Measurements from ENCODE around the gene RMRP. TPM values are rescaled to one million over a fixed set of nuclear protein-coding genes. Genes with fewer than 3 reads are reported as not detected.

Gene RMRP
- total RNA-seq, 1 donor from 2014 or later: 14,337 TPM

DNA sequence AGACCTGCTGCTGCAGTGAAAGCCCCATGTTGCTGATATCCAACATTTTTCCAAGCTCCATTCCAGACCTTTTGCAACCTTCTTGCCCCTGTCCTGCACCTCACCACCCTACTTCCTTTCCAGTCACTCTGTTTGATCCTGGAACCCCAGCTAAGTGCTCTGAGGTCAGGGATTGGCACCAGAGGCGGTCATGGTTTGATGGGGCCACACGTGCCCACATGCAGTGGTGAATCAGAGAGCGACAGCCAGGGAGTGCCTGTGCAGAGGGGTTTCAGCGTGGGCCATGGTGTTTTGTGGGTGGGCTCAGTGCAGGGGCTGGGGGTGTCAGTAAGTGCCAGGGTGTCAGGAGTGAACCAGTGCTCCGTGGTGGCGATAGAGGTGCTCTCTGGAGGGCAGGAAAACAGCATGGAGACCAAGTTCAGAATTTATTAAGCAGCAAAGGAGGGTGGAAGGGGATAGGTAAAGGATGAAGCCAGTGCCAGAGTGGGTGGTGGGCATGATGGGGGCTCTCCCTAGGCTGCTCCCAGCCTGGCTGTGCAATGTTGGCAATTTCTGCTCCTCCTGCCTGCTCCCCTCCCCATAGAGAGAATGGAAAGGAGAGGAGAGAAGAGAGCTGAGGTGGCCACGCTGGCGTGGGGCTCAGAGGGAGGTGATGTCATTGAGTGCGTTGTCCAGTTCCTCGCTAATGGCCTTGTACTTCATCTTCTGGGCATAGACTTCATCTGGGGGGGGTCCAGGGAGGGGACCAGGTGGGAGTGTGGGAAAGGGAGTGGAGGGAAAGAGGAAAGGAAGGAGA is 24.9 kb upstream of the RMRP start:
- Mint-ChIP-seq H3K27me3 (ENCODE audit: unreplicated experiment) (no peaks in the 10 kb centered on the region), H3K4me3 (ENCODE audit: unreplicated experiment) (no peak overlapping the region), H3K9me3 (ENCODE audit: unreplicated experiment) (no peaks in the 10 kb centered on the region), H3K4me1 (ENCODE audit: unreplicated experiment) (peaks cover 84% of the 10 kb centered on the region), H3K36me3 (ENCODE audit: unreplicated experiment) (peaks cover 32% of the 10 kb centered on the region), H3K27ac (ENCODE audit: unreplicated experiment) (peak overlapping the region; percentile 54)
- no peak for DNase-seq (ENCODE audit: extremely low spot score, unreplicated experiment)
- TF ChIP-seq, protein P1, sequence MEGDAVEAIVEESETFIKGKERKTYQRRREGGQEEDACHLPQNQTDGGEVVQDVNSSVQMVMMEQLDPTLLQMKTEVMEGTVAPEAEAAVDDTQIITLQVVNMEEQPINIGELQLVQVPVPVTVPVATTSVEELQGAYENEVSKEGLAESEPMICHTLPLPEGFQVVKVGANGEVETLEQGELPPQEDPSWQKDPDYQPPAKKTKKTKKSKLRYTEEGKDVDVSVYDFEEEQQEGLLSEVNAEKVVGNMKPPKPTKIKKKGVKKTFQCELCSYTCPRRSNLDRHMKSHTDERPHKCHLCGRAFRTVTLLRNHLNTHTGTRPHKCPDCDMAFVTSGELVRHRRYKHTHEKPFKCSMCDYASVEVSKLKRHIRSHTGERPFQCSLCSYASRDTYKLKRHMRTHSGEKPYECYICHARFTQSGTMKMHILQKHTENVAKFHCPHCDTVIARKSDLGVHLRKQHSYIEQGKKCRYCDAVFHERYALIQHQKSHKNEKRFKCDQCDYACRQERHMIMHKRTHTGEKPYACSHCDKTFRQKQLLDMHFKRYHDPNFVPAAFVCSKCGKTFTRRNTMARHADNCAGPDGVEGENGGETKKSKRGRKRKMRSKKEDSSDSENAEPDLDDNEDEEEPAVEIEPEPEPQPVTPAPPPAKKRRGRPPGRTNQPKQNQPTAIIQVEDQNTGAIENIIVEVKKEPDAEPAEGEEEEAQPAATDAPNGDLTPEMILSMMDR (IDR thresholded peaks at IDR 0.05): no peak

DNA sequence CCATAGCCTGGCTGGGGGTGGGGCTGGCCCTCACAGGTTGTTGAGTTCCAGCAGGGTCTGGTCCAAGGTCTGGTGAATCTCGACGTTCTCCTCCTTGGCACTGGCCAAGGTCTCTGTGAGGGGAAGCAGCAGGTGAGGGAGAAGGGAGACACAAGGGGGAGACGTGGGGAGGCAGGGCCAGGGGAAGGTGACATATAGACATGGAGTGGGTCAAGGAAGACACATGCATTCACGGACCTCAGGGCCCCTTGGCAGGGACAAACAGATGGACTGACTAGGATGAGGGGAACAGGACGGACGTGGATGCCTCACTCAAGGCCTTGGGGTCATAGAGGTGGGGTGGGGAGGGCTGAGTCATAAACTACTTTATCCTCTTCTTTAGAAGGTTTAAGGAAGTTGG is 24.2 kb upstream of the RMRP start:
- H3K36me3 Mint-ChIP-seq (ENCODE audit: unreplicated experiment): peaks cover 32% of the 10 kb centered on the region
- TF ChIP-seq, protein P1 (IDR thresholded peaks at IDR 0.05): no peak
- no peaks in the 10 kb centered on the region for H3K27me3 Mint-ChIP-seq (ENCODE audit: unreplicated experiment)
- H3K4me3 Mint-ChIP-seq (ENCODE audit: unreplicated experiment): no peak overlapping the region
- H3K27ac Mint-ChIP-seq (ENCODE audit: unreplicated experiment): peak overlapping the region; percentile 48
- no peak for DNase-seq (ENCODE audit: extremely low spot score, unreplicated experiment)
- no peaks in the 10 kb centered on the region for H3K9me3 Mint-ChIP-seq (ENCODE audit: unreplicated experiment)
- H3K4me1 Mint-ChIP-seq (ENCODE audit: unreplicated experiment): peaks cover 80% of the 10 kb centered on the region

DNA sequence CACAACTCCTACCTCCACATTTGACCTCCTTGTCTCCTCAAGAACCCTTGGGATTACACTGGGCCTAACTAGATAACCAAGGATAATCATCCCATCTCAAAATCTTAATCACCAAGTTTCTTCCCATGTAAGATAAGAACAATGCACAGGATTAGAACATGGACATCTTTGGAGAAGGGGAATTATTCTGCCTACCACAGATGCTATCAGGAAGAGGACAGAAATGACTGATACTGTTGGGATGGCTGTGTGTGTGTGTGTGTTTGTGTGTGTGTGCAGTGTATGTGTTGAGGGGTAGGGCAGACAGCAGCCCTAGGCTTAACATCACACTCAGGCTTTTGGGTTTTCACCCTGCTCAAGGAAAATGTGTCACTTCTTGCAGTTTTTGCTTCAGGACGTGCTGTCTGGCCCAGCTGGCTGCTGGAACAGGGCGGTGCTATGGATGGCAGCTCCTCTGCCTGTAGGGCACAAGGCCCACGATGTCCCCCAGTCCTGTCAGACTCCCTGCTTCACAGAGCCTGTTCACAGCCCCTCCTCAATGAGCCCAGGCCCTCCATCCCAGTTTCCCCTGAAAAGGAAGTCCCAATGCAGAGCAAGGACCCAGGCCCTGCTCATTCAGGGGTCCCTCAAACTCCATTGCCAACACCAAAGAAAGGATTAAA is 23.7 kb upstream of the RMRP start:
- no peak overlapping the region for H3K4me3 Mint-ChIP-seq (ENCODE audit: unreplicated experiment)
- peak overlapping the region; percentile 67 for H3K27ac Mint-ChIP-seq (ENCODE audit: unreplicated experiment)
- no peaks in the 10 kb centered on the region for H3K9me3 Mint-ChIP-seq (ENCODE audit: unreplicated experiment)
- peaks cover 75% of the 10 kb centered on the region for H3K4me1 Mint-ChIP-seq (ENCODE audit: unreplicated experiment)
- H3K27me3 Mint-ChIP-seq (ENCODE audit: unreplicated experiment): no peaks in the 10 kb centered on the region
- peaks cover 32% of the 10 kb centered on the region for H3K36me3 Mint-ChIP-seq (ENCODE audit: unreplicated experiment)
- DNase-seq (ENCODE audit: extremely low spot score, unreplicated experiment): no peak
- TF ChIP-seq, protein P1 (IDR thresholded peaks at IDR 0.05): no peak

DNA sequence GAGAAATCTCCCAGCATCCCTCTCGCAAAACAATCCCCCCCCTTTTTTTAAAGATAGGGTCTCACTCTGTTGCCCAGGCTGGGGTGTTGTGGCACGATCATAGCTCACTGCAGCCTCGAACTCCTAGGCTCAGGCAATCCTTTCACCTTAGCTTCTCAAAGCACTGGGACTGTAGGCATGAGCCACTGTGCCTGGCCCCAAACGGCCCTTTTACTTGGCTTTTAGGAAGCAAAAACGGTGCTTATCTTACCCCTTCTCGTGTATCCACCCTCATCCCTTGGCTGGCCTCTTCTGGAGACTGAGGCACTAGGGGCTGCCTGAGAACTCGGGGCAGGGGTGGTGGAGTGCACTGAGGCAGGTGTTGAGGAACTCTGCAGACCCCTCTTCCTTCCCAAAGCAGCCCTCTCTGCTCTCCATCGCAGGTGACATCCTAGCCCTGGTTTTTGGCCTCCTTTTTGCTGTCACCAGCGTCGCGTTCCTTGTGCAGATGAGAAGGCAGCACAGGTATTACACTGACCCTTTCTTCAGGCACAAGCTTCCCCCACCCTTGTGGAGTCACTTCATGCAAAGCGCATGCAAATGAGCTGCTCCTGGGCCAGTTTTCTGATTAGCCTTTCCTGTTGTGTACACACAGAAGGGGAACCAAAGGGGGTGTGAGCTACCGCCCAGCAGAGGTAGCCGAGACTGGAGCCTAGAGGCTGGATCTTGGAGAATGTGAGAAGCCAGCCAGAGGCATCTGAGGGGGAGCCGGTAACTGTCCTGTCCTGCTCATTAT is 22.7 kb upstream of the RMRP start:
- H3K27me3 Mint-ChIP-seq (ENCODE audit: unreplicated experiment): no peaks in the 10 kb centered on the region
- peaks cover 69% of the 10 kb centered on the region for H3K4me1 Mint-ChIP-seq (ENCODE audit: unreplicated experiment)
- no peak for DNase-seq (ENCODE audit: extremely low spot score, unreplicated experiment)
- no peak overlapping the region for H3K4me3 Mint-ChIP-seq (ENCODE audit: unreplicated experiment)
- peaks cover 26% of the 10 kb centered on the region for H3K36me3 Mint-ChIP-seq (ENCODE audit: unreplicated experiment)
- H3K9me3 Mint-ChIP-seq (ENCODE audit: unreplicated experiment): no peaks in the 10 kb centered on the region
- peak overlapping the region; percentile 33 for H3K27ac Mint-ChIP-seq (ENCODE audit: unreplicated experiment)
- TF ChIP-seq, protein P1 (IDR thresholded peaks at IDR 0.05): no peak
